GM04504 (cell line): ENCODE data around the gene FAM241B.

Source experiments
- DNase-seq: peaks from one replicate; pipeline ENCODE4 v3.0.0-alpha.2; 2012; ENCODE audit warnings: low read depth

The FAM241B gene

DNA sequence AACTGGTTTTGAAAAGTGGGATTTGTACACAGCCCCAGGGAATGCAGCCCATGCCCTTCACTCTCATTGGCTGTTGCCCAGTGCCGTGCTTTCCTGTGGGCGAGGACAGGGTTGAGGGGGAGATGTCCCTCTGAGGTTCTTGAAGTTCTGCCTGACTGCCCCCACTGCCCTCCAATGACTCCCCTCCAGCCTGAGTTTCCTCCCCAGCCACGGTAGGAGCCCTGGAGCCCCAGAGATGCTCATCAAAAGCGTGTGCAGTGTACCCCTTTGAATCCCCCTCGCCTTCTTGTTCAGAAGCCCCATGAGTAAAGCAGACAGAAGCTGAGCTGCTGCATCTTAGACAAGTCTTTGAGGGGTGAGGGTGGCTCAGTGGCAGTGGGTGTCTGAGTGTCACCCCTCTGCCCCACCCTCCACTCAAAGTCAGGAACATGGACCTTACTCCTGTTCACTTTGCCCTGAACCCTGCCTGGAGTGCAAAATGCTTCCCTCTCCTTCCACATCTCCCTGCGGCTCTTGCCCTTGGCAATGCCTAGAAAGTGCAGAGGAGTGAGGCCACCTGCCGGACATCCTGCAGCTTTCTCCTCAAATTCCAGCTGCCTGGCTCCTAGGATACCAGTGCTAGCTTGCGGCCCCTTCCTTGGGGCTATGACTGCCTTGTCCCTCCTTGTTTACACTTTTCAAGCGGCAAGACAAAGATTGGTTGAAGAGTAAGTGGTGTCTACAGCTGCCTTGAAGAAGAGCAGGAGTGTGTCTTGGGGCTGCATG, 19.9 kb downstream of the FAM241B start:
- DNase-seq, result no peak

GRCh38 chr10:69650589-69651261, 20.7 kb downstream of the FAM241B start:
- no peak for DNase-seq

DNA sequence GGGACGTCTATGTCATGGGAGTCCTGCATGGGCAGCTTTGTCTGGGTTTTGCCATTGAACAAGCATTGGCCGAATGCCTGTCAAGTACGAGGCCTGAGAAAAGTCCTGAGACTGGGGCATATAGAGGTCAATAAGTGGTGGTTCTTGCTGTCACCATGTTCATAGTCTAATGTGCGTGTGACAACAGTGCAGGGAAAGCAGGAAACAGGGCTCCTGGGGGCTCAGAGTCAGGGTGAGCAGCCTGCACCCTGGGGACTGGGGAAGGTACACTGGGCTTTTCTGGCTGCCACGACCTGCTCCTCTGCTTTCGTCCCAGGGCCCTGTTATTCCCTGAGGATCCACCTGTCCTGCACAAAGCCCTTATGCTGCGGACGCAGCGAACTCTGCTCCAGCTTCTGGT, 21.3 kb downstream of the FAM241B start:
- no peak for DNase-seq

GRCh38 chr10:69652111-69652856, 22.2 kb downstream of the FAM241B start:
- no peak for DNase-seq

GRCh38 chr10:69652857-69653199, 22.8 kb downstream of the FAM241B start:
- no peak for DNase-seq

DNA sequence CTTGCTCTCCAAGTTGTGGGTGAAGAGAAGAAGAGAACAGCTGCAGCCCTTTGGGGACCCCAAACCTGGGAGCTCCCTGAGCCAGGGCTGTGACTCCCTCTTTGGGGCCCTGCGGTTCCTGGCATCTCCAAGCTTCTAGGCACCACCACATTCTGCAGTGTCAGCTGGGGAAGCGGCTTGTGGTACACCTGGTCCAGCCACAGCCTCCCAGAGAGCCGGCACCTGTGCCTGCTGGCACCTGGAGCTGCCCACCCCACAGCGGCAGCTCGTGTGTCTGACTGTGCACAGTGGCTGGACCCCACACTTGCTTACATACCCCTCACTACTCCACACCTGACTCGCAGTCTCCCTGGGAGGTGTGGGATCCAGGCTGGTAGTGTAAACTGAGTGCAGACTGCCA, 23.5 kb downstream of the FAM241B start:
- DNase-seq, result no peak

- DNase-seq, result no peak
Observed at GRCh38 chr10:69655124-69655867, 25.2 kb downstream of the FAM241B start.

GRCh38 chr10:69655868-69656555, 26.0 kb downstream of the FAM241B start:
- DNase-seq, result no peak

GRCh38 chr10:69656742-69657269, 26.8 kb downstream of the FAM241B start:
- DNase-seq, result no peak

DNA sequence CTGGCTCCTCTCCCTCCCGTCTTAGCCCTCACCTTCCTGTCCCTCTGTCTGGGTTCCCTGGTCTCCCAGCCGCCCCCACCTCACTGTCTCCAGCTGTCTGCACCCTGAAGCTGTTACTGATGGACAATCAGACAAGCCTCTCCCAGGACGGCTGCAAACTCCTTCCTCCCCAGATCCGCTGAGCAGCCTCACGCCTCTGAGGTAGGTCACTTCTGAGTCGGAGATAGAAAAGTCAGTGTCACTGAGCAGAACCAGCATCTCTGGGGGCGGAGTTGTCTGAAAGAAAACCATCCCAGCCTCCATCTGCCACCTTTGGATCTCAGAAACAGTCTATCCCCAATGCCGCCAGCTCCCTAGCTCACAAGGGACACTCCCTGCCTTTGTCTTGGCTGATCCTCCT, 27.4 kb downstream of the FAM241B start:
- no peak for DNase-seq

DNA sequence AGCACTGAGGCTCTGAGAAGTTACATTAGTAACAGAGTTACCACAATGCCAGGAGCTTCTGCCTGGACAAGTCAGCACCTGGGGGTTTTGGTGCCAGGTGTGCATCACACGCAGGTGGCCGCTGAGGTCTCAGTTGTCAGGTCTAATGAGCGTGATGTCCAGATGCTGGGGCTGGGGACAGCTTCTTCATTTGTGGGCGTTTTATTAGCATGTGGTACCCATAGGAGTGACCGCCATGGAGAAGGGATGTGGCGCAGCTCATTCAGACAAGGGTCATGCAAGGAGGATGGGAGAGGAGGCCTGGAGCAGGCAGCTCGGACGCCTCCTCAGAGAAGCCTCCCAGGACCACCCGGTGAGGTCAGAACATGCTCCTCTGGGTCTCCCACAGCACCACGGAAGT, 27.8 kb downstream of the FAM241B start:
- no peak for DNase-seq

GRCh38 chr10:69659241-69660038, 29.4 kb downstream of the FAM241B start:
- no peak for DNase-seq

- no peak for DNase-seq
Observed at GRCh38 chr10:69660296-69660695, 30.2 kb downstream of the FAM241B start.

DNA sequence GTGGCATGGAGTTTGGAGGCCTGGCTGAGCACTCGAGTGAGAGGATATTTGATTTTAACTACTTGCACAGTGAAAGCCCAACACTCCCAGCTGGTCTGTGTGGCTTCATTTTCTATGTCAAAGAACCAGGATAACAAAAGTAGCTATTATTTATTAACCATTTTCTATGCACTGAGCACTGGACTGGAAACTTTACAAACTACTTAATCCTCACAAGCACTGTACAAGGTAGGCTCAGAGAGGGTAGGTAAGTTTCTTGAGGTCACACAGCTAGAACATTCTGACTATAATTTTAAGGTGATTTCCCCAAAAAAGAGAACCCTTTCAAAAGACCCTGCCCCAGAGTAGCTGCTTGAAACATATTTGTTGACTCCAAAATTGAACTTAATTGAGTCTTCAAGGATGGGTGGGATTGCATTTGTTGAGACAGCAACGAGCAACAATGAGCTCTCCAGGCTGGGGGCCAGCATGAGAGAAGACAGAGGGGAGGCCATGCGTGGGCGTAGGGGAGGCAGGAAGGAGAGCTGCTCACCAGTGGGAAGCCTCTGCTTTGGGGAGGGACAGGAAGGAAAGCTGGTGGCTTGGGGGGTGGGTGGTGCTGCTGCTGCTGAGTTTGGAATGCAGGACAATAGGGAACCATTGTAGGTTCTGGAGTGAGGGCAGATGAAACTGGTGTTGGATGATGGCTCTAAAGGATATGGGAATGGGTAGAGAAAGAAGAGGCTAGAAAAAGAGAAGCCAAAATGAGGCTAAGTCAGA, 31.5 kb downstream of the FAM241B start:
- no peak for DNase-seq

GRCh38 chr10:69662173-69662877, 32.3 kb downstream of the FAM241B start:
- no peak for DNase-seq

DNA sequence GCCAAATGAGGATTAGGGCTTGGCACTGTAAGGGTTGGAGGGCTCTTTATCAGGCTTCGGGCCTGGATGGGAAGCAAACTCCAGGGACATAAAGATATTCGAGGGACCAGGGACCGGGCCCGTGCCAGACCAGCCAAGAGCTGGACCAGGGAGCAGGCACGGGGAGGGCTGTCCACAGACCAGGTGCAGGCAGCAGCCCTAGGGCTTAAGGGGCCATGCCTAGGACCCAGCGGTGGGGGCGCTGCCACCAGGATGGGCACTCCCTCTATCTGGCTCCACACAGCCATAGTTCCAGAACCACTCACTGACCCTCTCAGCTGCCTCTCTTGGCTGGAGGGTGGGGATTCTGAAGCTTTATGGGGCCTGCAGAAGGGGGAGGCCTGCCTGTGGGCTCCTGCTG, 32.9 kb downstream of the FAM241B start:
- no peak for DNase-seq

DNA sequence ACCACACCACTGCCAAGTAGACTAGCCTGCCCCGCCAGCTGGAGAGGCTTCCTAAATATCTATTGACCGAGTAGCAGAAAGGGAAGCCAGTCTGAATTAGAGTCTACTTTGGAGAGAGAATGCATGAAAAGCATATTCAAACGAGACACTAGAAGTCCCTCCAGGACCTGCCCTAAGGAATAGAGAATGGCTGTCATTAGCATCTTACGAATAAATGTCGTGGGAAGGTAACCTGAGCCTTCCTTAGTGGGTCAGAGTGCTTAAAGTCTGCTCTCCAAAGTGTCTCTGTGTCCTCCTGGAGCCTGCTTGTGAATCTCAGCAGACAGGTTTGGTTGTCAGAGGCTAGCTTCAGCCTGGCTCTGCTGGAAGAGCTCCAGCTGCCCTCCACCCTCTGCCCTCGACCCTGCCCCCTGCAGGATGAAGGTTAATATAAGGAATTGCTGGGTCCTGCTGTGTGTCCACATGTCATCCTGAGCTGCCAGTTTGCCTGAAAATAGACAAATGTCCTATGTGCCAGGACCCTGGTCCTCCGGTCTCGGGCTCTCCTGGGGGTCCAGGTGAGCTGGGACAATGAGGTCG, 33.4 kb downstream of the FAM241B start:
- DNase-seq, result no peak

- DNase-seq, result no peak
Observed at GRCh38 chr10:69665474-69666320, 35.6 kb downstream of the FAM241B start.
